ENCODE results near the gene PMF1.

DNA sequence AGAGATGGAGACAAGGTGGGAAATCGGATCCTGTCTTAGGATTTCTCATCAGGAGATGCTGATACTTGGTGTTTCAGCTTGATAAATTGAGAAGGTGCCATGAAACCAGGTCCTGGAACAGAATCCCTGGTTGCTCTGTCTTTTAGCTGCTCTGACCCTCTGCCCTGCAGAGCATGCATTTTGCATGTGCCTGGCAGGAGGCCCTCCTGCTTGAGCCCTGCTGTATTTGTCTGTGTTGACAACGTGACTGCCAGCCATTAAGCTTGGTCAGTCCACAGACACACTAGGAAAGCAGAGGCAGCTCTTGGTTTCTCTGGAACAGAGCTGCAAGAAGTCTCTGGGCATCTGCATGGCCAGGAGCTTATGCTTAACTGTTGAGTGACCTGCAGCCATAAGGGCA, 16.4 kb upstream of the PMF1 start:
- no peak for TF ChIP-seq POLR2AphosphoS5 (IDR thresholded peaks at IDR 0.05; ENCODE audit: low read depth, low read length)
- no peak for TF ChIP-seq TAF1 (IDR thresholded peaks at IDR 0.05; ENCODE audit: borderline replicate concordance, insufficient read depth, low read length)
- TF ChIP-seq, protein P1, sequence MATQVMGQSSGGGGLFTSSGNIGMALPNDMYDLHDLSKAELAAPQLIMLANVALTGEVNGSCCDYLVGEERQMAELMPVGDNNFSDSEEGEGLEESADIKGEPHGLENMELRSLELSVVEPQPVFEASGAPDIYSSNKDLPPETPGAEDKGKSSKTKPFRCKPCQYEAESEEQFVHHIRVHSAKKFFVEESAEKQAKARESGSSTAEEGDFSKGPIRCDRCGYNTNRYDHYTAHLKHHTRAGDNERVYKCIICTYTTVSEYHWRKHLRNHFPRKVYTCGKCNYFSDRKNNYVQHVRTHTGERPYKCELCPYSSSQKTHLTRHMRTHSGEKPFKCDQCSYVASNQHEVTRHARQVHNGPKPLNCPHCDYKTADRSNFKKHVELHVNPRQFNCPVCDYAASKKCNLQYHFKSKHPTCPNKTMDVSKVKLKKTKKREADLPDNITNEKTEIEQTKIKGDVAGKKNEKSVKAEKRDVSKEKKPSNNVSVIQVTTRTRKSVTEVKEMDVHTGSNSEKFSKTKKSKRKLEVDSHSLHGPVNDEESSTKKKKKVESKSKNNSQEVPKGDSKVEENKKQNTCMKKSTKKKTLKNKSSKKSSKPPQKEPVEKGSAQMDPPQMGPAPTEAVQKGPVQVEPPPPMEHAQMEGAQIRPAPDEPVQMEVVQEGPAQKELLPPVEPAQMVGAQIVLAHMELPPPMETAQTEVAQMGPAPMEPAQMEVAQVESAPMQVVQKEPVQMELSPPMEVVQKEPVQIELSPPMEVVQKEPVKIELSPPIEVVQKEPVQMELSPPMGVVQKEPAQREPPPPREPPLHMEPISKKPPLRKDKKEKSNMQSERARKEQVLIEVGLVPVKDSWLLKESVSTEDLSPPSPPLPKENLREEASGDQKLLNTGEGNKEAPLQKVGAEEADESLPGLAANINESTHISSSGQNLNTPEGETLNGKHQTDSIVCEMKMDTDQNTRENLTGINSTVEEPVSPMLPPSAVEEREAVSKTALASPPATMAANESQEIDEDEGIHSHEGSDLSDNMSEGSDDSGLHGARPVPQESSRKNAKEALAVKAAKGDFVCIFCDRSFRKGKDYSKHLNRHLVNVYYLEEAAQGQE (IDR thresholded peaks at IDR 0.05; ENCODE audit: insufficient read depth in 1 of 2, low read depth in 2 of 2, low read length in 2 of 2) = no peak
- no peak for TF ChIP-seq SIN3A (IDR thresholded peaks at IDR 0.05; ENCODE audit: borderline replicate concordance, insufficient read depth, low read length)

All from PFSK-1 (cell line).